CD4-positive, alpha-beta T cell (primary cell): Measurements from ENCODE around the gene PRRC2B. TPM values are rescaled to one million over a fixed set of nuclear protein-coding genes. Genes with fewer than 3 reads are reported as not detected.

Experiments used
- ATAC-seq: fragments of 200-7000 bp; cut with Tn5 transposase; one replicate; pipeline ENCODE4 v1.10.0; 2022; ENCODE audit warnings: mild to moderate bottlenecking; ENCODE audit not compliant: poor library complexity
- CTCF ChIA-PET: fragments of 350-600 bp; sonication (Branson Sonifier 250); formaldehyde crosslinking; loops from one replicate; lab custom pipeline; 2021; ENCODE audit warnings: antibody characterized with exemption, inconsistent platforms; lab: Charles Lee
- POLR2A ChIA-PET: fragments of 350-600 bp; sonication (Branson Sonifier 250); formaldehyde crosslinking; loops from one replicate; lab custom pipeline; 2021; ENCODE audit warnings: antibody characterized with exemption, inconsistent platforms; lab: Charles Lee
- DNase-seq, 14 experiments: peaks; one replicate each; pipeline ENCODE4 v3.0.0-alpha.2; 2013 to 2020; ENCODE audit warnings: mixed read lengths in 2 of 14
- H3K27ac ChIP-seq, 2 donors: one replicate each; pipeline versions ENCODE4 v1.5.1 to v1.7.0; 2013; ENCODE audit warnings: low read length in 2 of 2, low read depth in 1 of 2, mild to moderate bottlenecking in 1 of 2
- H3K27me3 ChIP-seq, 2 experiments: 1 replicate in 1 of 2; 2 replicates in 1 of 2; pipeline versions ENCODE4 v1.6.1 to v1.7.0; 2013; ENCODE audit warnings: low read length in 2 of 2, control low read depth in 1 of 2, mild to moderate bottlenecking in 1 of 2, moderate library complexity in 1 of 2; ENCODE audit not compliant: insufficient read depth in 2 of 2, control insufficient read depth in 1 of 2
- H3K36me3 ChIP-seq: one replicate; pipeline ENCODE4 v1.6.1; 2013; ENCODE audit warnings: low read length, control low read depth; ENCODE audit not compliant: insufficient read depth
- H3K4me1 ChIP-seq: one replicate; pipeline ENCODE4 v1.6.1; 2013; ENCODE audit warnings: low read length, control low read depth; ENCODE audit not compliant: insufficient read depth
- H3K4me3 ChIP-seq: one replicate; pipeline ENCODE4 v1.5.1; 2013; ENCODE audit warnings: mild to moderate bottlenecking, low read length, moderate library complexity
- H3K9me3 ChIP-seq, 2 experiments: 1 replicate in 1 of 2; 2 replicates in 1 of 2; pipeline versions ENCODE4 v1.6.1 to v1.7.0; 2013; ENCODE audit warnings: low read length in 2 of 2, mild to moderate bottlenecking in 2 of 2, control low read depth in 1 of 2, moderate library complexity in 1 of 2; ENCODE audit not compliant: control insufficient read depth in 1 of 2, insufficient read depth in 1 of 2
- H3K27ac Mint-ChIP-seq: one replicate; pipeline ENCODE4 v1.8.0; 2020; ENCODE audit warnings: mixed read lengths
- H3K27me3 Mint-ChIP-seq: one replicate; pipeline ENCODE4 v1.8.0; 2021; ENCODE audit warnings: mixed read lengths
- H3K36me3 Mint-ChIP-seq: one replicate; pipeline ENCODE4 v1.8.0; 2021; ENCODE audit warnings: low read depth, mixed read lengths
- H3K4me1 Mint-ChIP-seq: one replicate; pipeline ENCODE4 v1.8.0; 2021; ENCODE audit warnings: low read depth, mixed read lengths
- H3K4me3 Mint-ChIP-seq: one replicate; pipeline ENCODE4 v1.8.0; 2020; ENCODE audit warnings: mild to moderate bottlenecking, mixed read lengths
- H3K9me3 Mint-ChIP-seq: one replicate; pipeline ENCODE4 v1.8.0; 2020; ENCODE audit warnings: mixed read lengths
- intact Hi-C, 2 experiments: fragments of 100-400 bp; cut with DNase I in 1 of 2; cut with micrococcal nuclease in 1 of 2; formaldehyde crosslinking; loops; one replicate each; pipeline versions ENCODE4 v1.15.1 to v1.9.0; 2023 to 2025; cut with DNase I, micrococcal nuclease
- total RNA-seq, 174 experiments: library from RNA in 2 of 174; stranded (reverse) in 2 of 174; gene quantifications; one replicate each; pipeline ENCODE4 v1.2.3 and lab custom pipeline; 2021 to 2026
- TF ChIP-seq, protein P1 (sequence below): fragments of 200-600 bp; IDR thresholded peaks from one replicate; pipeline ENCODE4 v1.8.0; 2022; ENCODE audit warnings: antibody characterized with exemption, mild to moderate bottlenecking

The PRRC2B gene
- total RNA-seq, 2 experiments from 2014 or later = 256 to 268 TPM

DNA sequence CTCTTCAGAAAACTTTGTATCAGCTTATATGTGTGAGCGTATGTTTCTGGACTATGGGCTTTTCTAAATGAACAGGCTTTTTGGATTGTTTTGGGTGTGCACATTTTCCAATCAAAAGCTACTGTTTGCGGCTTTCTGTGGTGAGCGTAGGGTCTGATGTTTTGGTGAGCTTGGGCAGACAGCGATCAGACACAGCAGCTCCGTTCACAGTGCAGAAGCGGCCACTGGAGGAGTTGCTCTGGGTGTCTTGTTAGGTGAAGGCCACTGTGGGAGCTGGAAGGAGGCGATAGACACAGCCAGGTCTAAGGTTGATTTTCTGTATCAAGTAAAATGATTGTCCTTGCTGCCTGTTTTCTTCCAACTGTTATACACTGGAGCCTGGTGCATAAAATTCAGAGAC, 11.1 kb downstream of the PRRC2B start:
- Histone ChIP-seq H3K27ac (no peak overlapping the region), H3K4me1 (peaks cover 96% of the 10 kb centered on the region), H3K9me3 (no peaks in the 10 kb centered on the region), H3K4me3 (peak overlapping the region; percentile 6), H3K27me3 (no peaks in the 10 kb centered on the region), H3K36me3 (peaks cover 7% of the 10 kb centered on the region)
- ChIA-PET POLR2A (interaction anchor here (0.5 to 4.6 kb wide), 10 partner anchors 8 to 148 kb away, joined by 3 to 83 read pairs (median 8); no protein-coding TSS in a partner anchor), CTCF (interaction anchor here (1.6 to 3.6 kb wide), 2 partner anchors 32 to 55 kb away, joined by 10 to 18 read pairs; no protein-coding TSS in a partner anchor)
- Mint-ChIP-seq H3K4me3 (peak overlapping the region; percentile 89), H3K27ac (peak overlapping the region; percentile 86), H3K27me3 (no peaks in the 10 kb centered on the region), H3K9me3 (no peaks in the 10 kb centered on the region), H3K36me3 (peaks cover 21% of the 10 kb centered on the region), H3K4me1 (peaks cover 92% of the 10 kb centered on the region)
- intact Hi-C loops = loop anchor here in 1 of 2 experiments (5.0 kb wide), 1 partner anchor 33 kb away; no protein-coding TSS in a partner anchor
- no peak for ATAC-seq
- peak in 1 of 14 experiments; percentile 30 for DNase-seq
- TF ChIP-seq, protein P1, sequence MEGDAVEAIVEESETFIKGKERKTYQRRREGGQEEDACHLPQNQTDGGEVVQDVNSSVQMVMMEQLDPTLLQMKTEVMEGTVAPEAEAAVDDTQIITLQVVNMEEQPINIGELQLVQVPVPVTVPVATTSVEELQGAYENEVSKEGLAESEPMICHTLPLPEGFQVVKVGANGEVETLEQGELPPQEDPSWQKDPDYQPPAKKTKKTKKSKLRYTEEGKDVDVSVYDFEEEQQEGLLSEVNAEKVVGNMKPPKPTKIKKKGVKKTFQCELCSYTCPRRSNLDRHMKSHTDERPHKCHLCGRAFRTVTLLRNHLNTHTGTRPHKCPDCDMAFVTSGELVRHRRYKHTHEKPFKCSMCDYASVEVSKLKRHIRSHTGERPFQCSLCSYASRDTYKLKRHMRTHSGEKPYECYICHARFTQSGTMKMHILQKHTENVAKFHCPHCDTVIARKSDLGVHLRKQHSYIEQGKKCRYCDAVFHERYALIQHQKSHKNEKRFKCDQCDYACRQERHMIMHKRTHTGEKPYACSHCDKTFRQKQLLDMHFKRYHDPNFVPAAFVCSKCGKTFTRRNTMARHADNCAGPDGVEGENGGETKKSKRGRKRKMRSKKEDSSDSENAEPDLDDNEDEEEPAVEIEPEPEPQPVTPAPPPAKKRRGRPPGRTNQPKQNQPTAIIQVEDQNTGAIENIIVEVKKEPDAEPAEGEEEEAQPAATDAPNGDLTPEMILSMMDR = no peak

DNA sequence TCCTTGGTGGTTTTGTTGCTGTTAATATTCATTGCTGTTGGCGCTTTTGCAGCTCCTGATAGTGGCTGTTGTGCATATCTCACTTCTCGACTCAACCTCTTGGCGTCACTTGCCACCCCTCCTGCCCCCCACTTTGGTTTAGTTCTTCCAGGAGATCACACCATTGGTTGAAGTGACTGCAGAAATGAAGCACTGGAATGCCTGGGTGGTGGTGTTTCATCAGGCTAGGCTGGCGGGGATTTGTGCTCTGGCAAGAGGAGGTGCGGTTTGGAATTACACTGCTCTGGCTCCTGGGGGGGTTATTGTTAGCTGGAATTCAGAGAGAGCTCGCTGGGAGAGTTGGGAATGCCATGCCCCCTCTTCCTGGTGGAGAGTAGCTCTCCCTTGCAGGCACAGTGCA, 11.5 kb downstream of the PRRC2B start:
- intact Hi-C loops = loop anchor here in 1 of 2 experiments (5.0 kb wide), 1 partner anchor 33 kb away; no protein-coding TSS in a partner anchor
- H3K4me1 Mint-ChIP-seq = peaks cover 92% of the 10 kb centered on the region
- POLR2A ChIA-PET = interaction anchor here (0.5 to 4.6 kb wide), 12 partner anchors 8 to 149 kb away, joined by 3 to 83 read pairs (median 6); no protein-coding TSS in a partner anchor
- TF ChIP-seq, protein P1 = no peak
- ATAC-seq (no peak), DNase-seq (peak in 1 of 14 experiments; percentile 58)
- no peaks in the 10 kb centered on the region for H3K27me3 Mint-ChIP-seq
- H3K9me3 Mint-ChIP-seq = no peaks in the 10 kb centered on the region
- H3K4me3 ChIP-seq = no peak overlapping the region
- CTCF ChIA-PET = interaction anchor here (1.1 to 3.6 kb wide), 4 partner anchors 8 to 55 kb away, joined by 6 to 20 read pairs (median 14); no protein-coding TSS in a partner anchor
- peaks cover 96% of the 10 kb centered on the region for H3K4me1 ChIP-seq
- H3K4me3 Mint-ChIP-seq = peak overlapping the region; percentile 89
- H3K36me3 Mint-ChIP-seq = peaks cover 25% of the 10 kb centered on the region
- no peaks in the 10 kb centered on the region for H3K27me3 ChIP-seq
- no peaks in the 10 kb centered on the region for H3K9me3 ChIP-seq
- H3K27ac ChIP-seq = no peak overlapping the region
- H3K27ac Mint-ChIP-seq = peak overlapping the region; percentile 86
- H3K36me3 ChIP-seq = peaks cover 7% of the 10 kb centered on the region

DNA sequence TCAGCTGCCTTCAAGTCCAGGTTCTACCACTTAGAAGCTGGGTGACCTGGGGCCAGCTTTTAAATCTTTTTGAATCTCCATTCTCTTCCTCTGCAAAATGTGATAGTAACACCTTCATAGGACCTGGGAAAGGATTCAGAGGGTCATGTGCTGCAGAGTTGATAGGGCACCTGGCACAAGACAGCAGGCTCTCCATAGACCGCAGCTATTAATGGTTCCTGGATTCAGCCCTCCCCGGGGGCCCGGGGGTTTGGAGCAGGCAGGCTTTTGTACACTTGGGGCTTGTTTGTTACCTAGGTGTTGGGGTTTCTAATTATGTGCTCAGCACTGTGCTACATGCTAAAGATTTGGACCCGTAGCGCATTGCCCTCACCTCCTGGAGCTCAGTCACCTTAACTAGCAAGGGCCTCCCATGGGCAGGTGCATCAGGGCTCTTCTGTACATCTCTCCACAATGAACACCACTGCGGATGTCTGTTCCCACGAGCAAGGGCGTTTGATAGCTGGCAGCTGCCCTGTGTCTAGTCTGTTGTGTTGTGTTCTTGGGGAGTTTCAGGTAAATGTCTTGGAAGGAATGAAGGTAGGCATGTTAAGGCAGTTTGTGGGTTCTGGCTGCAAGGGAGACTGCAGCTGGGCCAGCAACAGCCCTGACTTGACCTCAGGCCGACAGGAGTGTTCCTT, 12.1 kb downstream of the PRRC2B start:
- Histone ChIP-seq H3K36me3 (peaks cover 7% of the 10 kb centered on the region), H3K27me3 (no peaks in the 10 kb centered on the region), H3K9me3 (no peaks in the 10 kb centered on the region), H3K27ac (peak overlapping the region; percentile 8 to 13), H3K4me1 (peaks cover 94% of the 10 kb centered on the region), H3K4me3 (peak overlapping the region; percentile 39)
- intact Hi-C loops = loop anchor here in 1 of 2 experiments (1.0 to 5.0 kb wide), 2 partner anchors 8 to 34 kb away; no protein-coding TSS in a partner anchor
- H3K27ac Mint-ChIP-seq = peak overlapping the region; percentile 86
- CTCF ChIA-PET = interaction anchor here (1.1 to 3.9 kb wide), 5 partner anchors 8 to 56 kb away, joined by 6 to 38 read pairs (median 18); no protein-coding TSS in a partner anchor
- ATAC-seq = peak; percentile 29
- H3K36me3 Mint-ChIP-seq = peaks cover 24% of the 10 kb centered on the region
- peaks cover 92% of the 10 kb centered on the region for H3K4me1 Mint-ChIP-seq
- DNase-seq = peak in 4 of 14 experiments; percentile 21 to 50 (median 40)
- TF ChIP-seq, protein P1 = no peak
- no peaks in the 10 kb centered on the region for H3K27me3 Mint-ChIP-seq
- H3K4me3 Mint-ChIP-seq = peak overlapping the region; percentile 89
- POLR2A ChIA-PET = interaction anchor here (1.0 to 4.6 kb wide), 14 partner anchors 9 to 168 kb away, joined by 3 to 83 read pairs (median 6); no protein-coding TSS in a partner anchor
- no peaks in the 10 kb centered on the region for H3K9me3 Mint-ChIP-seq
